SH-SY5Y (cell line): ENCODE results near the gene MOB3B.

Experiments
- GATA2 ChIP-seq: IDR thresholded peaks from 2 replicates; pipeline ENCODE4 v1.6.1; 2011; ENCODE audit warnings: mild to moderate bottlenecking, low read depth, low read length
- GATA3 ChIP-seq: IDR thresholded peaks from 2 replicates; pipeline ENCODE4 v1.6.1; 2011; ENCODE audit warnings: low read depth, mild to moderate bottlenecking, low read length, moderate library complexity

DNA sequence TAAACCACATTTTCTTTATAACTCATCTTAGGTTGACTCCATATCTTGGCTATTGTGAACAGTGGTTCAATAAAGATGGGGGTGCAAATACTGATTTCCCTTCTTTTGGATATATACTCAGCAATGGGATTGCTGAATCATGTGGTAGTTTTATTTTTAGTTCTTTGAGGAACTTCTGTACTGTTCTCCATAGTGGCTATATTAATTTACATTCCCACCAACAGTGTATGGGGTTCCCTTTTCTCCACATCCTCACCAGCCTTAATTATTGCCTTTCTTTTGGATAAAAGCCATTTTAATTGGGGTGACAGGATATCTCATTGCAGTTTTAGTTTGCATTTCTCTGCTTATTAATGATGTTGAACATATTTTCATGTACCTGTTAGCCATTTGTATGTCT lies 125.0 kb downstream of the MOB3B start:
- TF ChIP-seq GATA2 (no peak), GATA3 (no peak)
